ENCODE data around the gene PIGL. TPM values are rescaled to one million over a fixed set of nuclear protein-coding genes. Genes with fewer than 3 reads are reported as not detected.

Gene PIGL
- total RNA-seq, 1 donor from 2014 or later: 37.1 TPM

- Mint-ChIP-seq H3K27ac (no peak overlapping the region), H3K36me3 (ENCODE audit: insufficient read depth) (peaks cover 9% of the 10 kb centered on the region), H3K4me3 (ENCODE audit: low read depth) (no peak overlapping the region), H3K4me1 (ENCODE audit: low read depth) (peaks cover 6% of the 10 kb centered on the region), H3K9me3 (ENCODE audit: low read depth) (no peaks in the 10 kb centered on the region), H3K27me3 (no peaks in the 10 kb centered on the region)
- no peak for DNase-seq (ENCODE audit: low spot score, unreplicated experiment)
- TF ChIP-seq CTCF (IDR thresholded peaks at IDR 0.05; ENCODE audit: unreplicated experiment): no peak
Observed at GRCh38 chr17:16251556-16251955, 34.5 kb downstream of the PIGL start.

- Mint-ChIP-seq H3K36me3 (ENCODE audit: insufficient read depth) (peaks cover 5% of the 10 kb centered on the region), H3K4me3 (ENCODE audit: low read depth) (no peak overlapping the region), H3K9me3 (ENCODE audit: low read depth) (no peaks in the 10 kb centered on the region), H3K4me1 (ENCODE audit: low read depth) (peaks cover 2% of the 10 kb centered on the region), H3K27ac (peak overlapping the region; percentile 60), H3K27me3 (no peaks in the 10 kb centered on the region)
- no peak for DNase-seq (ENCODE audit: low spot score, unreplicated experiment)
- TF ChIP-seq CTCF (IDR thresholded peaks at IDR 0.05; ENCODE audit: unreplicated experiment): no peak
Observed at GRCh38 chr17:16254773-16255400, 37.9 kb downstream of the PIGL start.

GRCh38 chr17:16255481-16255921 lies 38.5 kb downstream of the PIGL start:
- peaks cover 2% of the 10 kb centered on the region for H3K4me1 Mint-ChIP-seq (ENCODE audit: low read depth)
- no peak for DNase-seq (ENCODE audit: low spot score, unreplicated experiment)
- H3K36me3 Mint-ChIP-seq (ENCODE audit: insufficient read depth): peaks cover 5% of the 10 kb centered on the region
- peak overlapping the region; percentile 60 for H3K27ac Mint-ChIP-seq
- H3K4me3 Mint-ChIP-seq (ENCODE audit: low read depth): no peak overlapping the region
- H3K9me3 Mint-ChIP-seq (ENCODE audit: low read depth): no peaks in the 10 kb centered on the region
- TF ChIP-seq CTCF (IDR thresholded peaks at IDR 0.05; ENCODE audit: unreplicated experiment): no peak
- no peaks in the 10 kb centered on the region for H3K27me3 Mint-ChIP-seq

- TF ChIP-seq CTCF (IDR thresholded peaks at IDR 0.05; ENCODE audit: unreplicated experiment): no peak
- Mint-ChIP-seq H3K4me3 (ENCODE audit: low read depth) (no peak overlapping the region), H3K27ac (no peak overlapping the region), H3K4me1 (ENCODE audit: low read depth) (peaks cover 2% of the 10 kb centered on the region), H3K36me3 (ENCODE audit: insufficient read depth) (peaks cover 3% of the 10 kb centered on the region), H3K27me3 (no peaks in the 10 kb centered on the region), H3K9me3 (ENCODE audit: low read depth) (no peaks in the 10 kb centered on the region)
- no peak for DNase-seq (ENCODE audit: low spot score, unreplicated experiment)
Observed at GRCh38 chr17:16258901-16259300, 41.9 kb downstream of the PIGL start.

- Mint-ChIP-seq H3K4me3 (ENCODE audit: low read depth) (no peak overlapping the region), H3K4me1 (ENCODE audit: low read depth) (peaks cover 2% of the 10 kb centered on the region), H3K36me3 (ENCODE audit: insufficient read depth) (peaks cover 2% of the 10 kb centered on the region), H3K27ac (no peak overlapping the region), H3K9me3 (ENCODE audit: low read depth) (no peaks in the 10 kb centered on the region), H3K27me3 (no peaks in the 10 kb centered on the region)
- no peak for DNase-seq (ENCODE audit: low spot score, unreplicated experiment)
- TF ChIP-seq CTCF (IDR thresholded peaks at IDR 0.05; ENCODE audit: unreplicated experiment): no peak
Observed at GRCh38 chr17:16259926-16260325, 42.9 kb downstream of the PIGL start.

Data from progenitor cell of endocrine pancreas (in vitro differentiated cells).